ENCODE data around the gene ZSWIM6. TPM values are rescaled to one million over a fixed set of nuclear protein-coding genes. Genes with fewer than 3 reads are reported as not detected.

Gene ZSWIM6
- polyA plus RNA-seq, 3 donors: 1.7 to 33.5 (median 2.7) TPM

- Mint-ChIP-seq H3K27me3 (ENCODE audit: low read depth in 3 of 3) (peaks cover 0 to 1% (median 0%) of the 10 kb centered on the region in 3 donors), H3K27ac (no peak overlapping the region), H3K9me3 (no peaks in the 10 kb centered on the region), H3K4me3 (no peak overlapping the region), H3K4me1 (no peaks in the 10 kb centered on the region), H3K36me3 (peaks cover 50 to 53% of the 10 kb centered on the region in 2 donors)
- H3K4me3 ChIP-seq (replicated peaks in 1 of 3; ENCODE audit: low read depth in 2 of 3, low read length in 3 of 3): no peak overlapping the region
- WGBS (ENCODE audit: insufficient coverage): no CpG with 5 or more reads among the region's 2 CpGs
- H3K4me1 ChIP-seq (ENCODE audit: control insufficient read depth in 1 of 2, insufficient read depth in 2 of 2, low read length in 2 of 2): no peaks in the 10 kb centered on the region
- peaks cover 49 to 69% of the 10 kb centered on the region in 2 donors for H3K36me3 ChIP-seq (replicated peaks in 1 of 2; ENCODE audit: control insufficient read depth in 1 of 2, insufficient read depth in 2 of 2, low read length in 2 of 2)
- H2AFZ ChIP-seq (ENCODE audit: insufficient read depth, low read depth, low read length, poor library complexity, severe bottlenecking): no peak overlapping the region
- TF ChIP-seq CTCF (IDR thresholded peaks at IDR 0.05): no peak
- H3K9me3 ChIP-seq (replicated peaks in 1 of 2; ENCODE audit: control insufficient read depth in 1 of 2, insufficient read depth in 1 of 2, low read length in 2 of 2): no peaks in the 10 kb centered on the region
- no peak overlapping the region for H3K27ac ChIP-seq (ENCODE audit: low read depth in 1 of 2, low read length in 2 of 2)
- H3K4me2 ChIP-seq (replicated peaks; ENCODE audit: extremely low read depth, low read length, poor library complexity, severe bottlenecking): no peak overlapping the region
- no peak for DNase-seq
- H4K20me1 ChIP-seq (ENCODE audit: insufficient read depth, low read length): peaks cover 92% of the 10 kb centered on the region
- H3K9ac ChIP-seq (ENCODE audit: insufficient read depth, low read length, poor library complexity, severe bottlenecking): no peak overlapping the region
- no peaks in the 10 kb centered on the region for H3K27me3 ChIP-seq (ENCODE audit: control insufficient read depth in 2 of 2, insufficient read depth in 2 of 2, low read length in 2 of 2)
- intact Hi-C loops (cut with micrococcal nuclease): no loop called here
- H3K79me2 ChIP-seq (ENCODE audit: insufficient read depth, low read length): peaks cover 18% of the 10 kb centered on the region
Measured at GRCh38 chr5:61523073-61523472, 191.0 kb downstream of the ZSWIM6 start.

- Histone ChIP-seq H3K36me3 (replicated peaks in 1 of 2; ENCODE audit: control insufficient read depth in 1 of 2, insufficient read depth in 2 of 2, low read length in 2 of 2) (peaks cover 56 to 77% of the 10 kb centered on the region in 2 donors), H3K27ac (ENCODE audit: low read depth in 1 of 2, low read length in 2 of 2) (no peak overlapping the region), H3K4me2 (replicated peaks; ENCODE audit: extremely low read depth, low read length, poor library complexity, severe bottlenecking) (no peak overlapping the region), H3K27me3 (ENCODE audit: control insufficient read depth in 2 of 2, insufficient read depth in 2 of 2, low read length in 2 of 2) (no peaks in the 10 kb centered on the region), H4K20me1 (ENCODE audit: insufficient read depth, low read length) (peaks cover 98% of the 10 kb centered on the region), H3K4me1 (ENCODE audit: control insufficient read depth in 1 of 2, insufficient read depth in 2 of 2, low read length in 2 of 2) (no peaks in the 10 kb centered on the region), H3K79me2 (ENCODE audit: insufficient read depth, low read length) (peaks cover 17% of the 10 kb centered on the region), H3K9me3 (replicated peaks in 1 of 2; ENCODE audit: control insufficient read depth in 1 of 2, insufficient read depth in 1 of 2, low read length in 2 of 2) (no peaks in the 10 kb centered on the region), H2AFZ (ENCODE audit: insufficient read depth, low read depth, low read length, poor library complexity, severe bottlenecking) (no peak overlapping the region), H3K4me3 (replicated peaks in 1 of 3; ENCODE audit: low read depth in 2 of 3, low read length in 3 of 3) (no peak overlapping the region), H3K9ac (ENCODE audit: insufficient read depth, low read length, poor library complexity, severe bottlenecking) (no peak overlapping the region)
- Mint-ChIP-seq H3K9me3 (no peaks in the 10 kb centered on the region), H3K27ac (no peak overlapping the region), H3K4me1 (no peaks in the 10 kb centered on the region), H3K4me3 (no peak overlapping the region), H3K36me3 (peaks cover 56 to 59% of the 10 kb centered on the region in 2 donors), H3K27me3 (ENCODE audit: low read depth in 3 of 3) (peaks cover 0 to 1% (median 0%) of the 10 kb centered on the region in 3 donors)
- no peak for DNase-seq
- TF ChIP-seq CTCF (IDR thresholded peaks at IDR 0.05): no peak
- WGBS (ENCODE audit: insufficient coverage): 100% methylated on average over 1 of the region's 3 CpGs
- intact Hi-C loops (cut with micrococcal nuclease): no loop called here
Measured at GRCh38 chr5:61523997-61524396, 191.9 kb downstream of the ZSWIM6 start.
